Mesodermal cell (in vitro differentiated cells): ENCODE data around the gene GOT1.
A peak's percentile ranks its signal among the peaks of the same experiment; 100 is the strongest.

Source experiments
- H3K27ac ChIP-seq: 2 replicates; pipeline ENCODE4 v1.7.0; 2013; ENCODE audit warnings: mild to moderate bottlenecking, low read depth, low read length, moderate library complexity; ENCODE audit not compliant: severe bottlenecking
- H3K36me3 ChIP-seq: 2 replicates; pipeline ENCODE4 v1.7.1; 2013; ENCODE audit warnings: mild to moderate bottlenecking, low read length, moderate library complexity; ENCODE audit not compliant: control insufficient read depth, insufficient read depth
- H3K4me1 ChIP-seq: one replicate; pipeline ENCODE4 v1.7.1; 2013; ENCODE audit warnings: mild to moderate bottlenecking, low read length; ENCODE audit not compliant: insufficient read depth, control insufficient read depth, poor library complexity, severe bottlenecking
- H3K4me3 ChIP-seq: 2 replicates; pipeline ENCODE4 v1.7.0; 2013; ENCODE audit warnings: low read length, control low read depth, mild to moderate bottlenecking; ENCODE audit not compliant: insufficient read depth, poor library complexity, severe bottlenecking; ENCODE audit errors: extremely low read depth
- H3K9me3 ChIP-seq: 2 replicates; pipeline ENCODE4 v1.7.1; 2013; ENCODE audit warnings: mild to moderate bottlenecking, low read length, moderate library complexity; ENCODE audit not compliant: control insufficient read depth
- WGBS, 2 experiments: methylation state at CpG; one replicate each; pipeline ENCODE4 v1.1.5; 2013; ENCODE audit warnings: missing lambda C conversion rate in 2 of 2; ENCODE audit not compliant: insufficient coverage in 2 of 2; 5-methylcytosine and 5-hydroxymethylcytosine counted together

Gene GOT1

GRCh38 chr10:99422529-99423096 is 7.8 kb downstream of the GOT1 start:
- Histone ChIP-seq H3K36me3 (peaks cover 56% of the 10 kb centered on the region), H3K4me1 (no peaks in the 10 kb centered on the region), H3K4me3 (no peak overlapping the region), H3K9me3 (no peaks in the 10 kb centered on the region), H3K27ac (no peak overlapping the region)
- WGBS, 2 experiments = 90 to 97% methylated on average over 3 of the region's 5 CpGs

GRCh38 chr10:99421233-99421739 is 9.1 kb downstream of the GOT1 start:
- 84 to 93% methylated on average over 2 to 3 of the region's 3 CpGs for WGBS, 2 experiments
- no peak overlapping the region for H3K4me3 ChIP-seq
- no peaks in the 10 kb centered on the region for H3K9me3 ChIP-seq
- no peak overlapping the region for H3K27ac ChIP-seq
- peaks cover 54% of the 10 kb centered on the region for H3K36me3 ChIP-seq
- H3K4me1 ChIP-seq = no peaks in the 10 kb centered on the region

GRCh38 chr10:99419688-99420087 is 10.7 kb downstream of the GOT1 start:
- WGBS, 2 experiments = 96 to 100% methylated on average over 2 of the region's 2 CpGs
- no peaks in the 10 kb centered on the region for H3K4me1 ChIP-seq
- H3K4me3 ChIP-seq = no peak overlapping the region
- H3K36me3 ChIP-seq = peaks cover 43% of the 10 kb centered on the region
- H3K27ac ChIP-seq = no peak overlapping the region
- H3K9me3 ChIP-seq = no peaks in the 10 kb centered on the region

- Histone ChIP-seq H3K9me3 (no peaks in the 10 kb centered on the region), H3K36me3 (peaks cover 41% of the 10 kb centered on the region), H3K4me1 (no peaks in the 10 kb centered on the region), H3K4me3 (no peak overlapping the region), H3K27ac (no peak overlapping the region)
Measured at GRCh38 chr10:99418910-99419624, 11.4 kb downstream of the GOT1 start.

- Histone ChIP-seq H3K4me1 (peaks cover 8% of the 10 kb centered on the region), H3K27ac (no peak overlapping the region), H3K4me3 (no peak overlapping the region), H3K9me3 (no peaks in the 10 kb centered on the region), H3K36me3 (peaks cover 23% of the 10 kb centered on the region)
- whole genome bisulfite sequencing, 2 experiments = 100% methylated on average over 1 of the region's 1 CpG
Measured at GRCh38 chr10:99412099-99412498, 18.3 kb downstream of the GOT1 start.

GRCh38 chr10:99411546-99411945 is 18.9 kb downstream of the GOT1 start:
- WGBS, 2 experiments = 100% methylated on average over 2 of the region's 2 CpGs; no CpG with 5 or more reads in 1 of the 2 experiments
- no peak overlapping the region for H3K4me3 ChIP-seq

GRCh38 chr10:99410876-99411275 is 19.5 kb downstream of the GOT1 start:
- 97 to 100% methylated on average over 3 to 4 of the region's 4 CpGs for WGBS, 2 experiments

More at GRCh38 chr10:99411546-99411945, 18.9 kb downstream of the GOT1 start:
- Histone ChIP-seq H3K27ac (no peak overlapping the region), H3K9me3 (no peaks in the 10 kb centered on the region), H3K4me1 (peaks cover 8% of the 10 kb centered on the region), H3K36me3 (peaks cover 29% of the 10 kb centered on the region)

GRCh38 chr10:99410146-99410545 is 20.3 kb downstream of the GOT1 start:
- Histone ChIP-seq H3K36me3 (peaks cover 42% of the 10 kb centered on the region), H3K4me3 (no peak overlapping the region), H3K4me1 (peaks cover 8% of the 10 kb centered on the region), H3K27ac (no peak overlapping the region), H3K9me3 (no peaks in the 10 kb centered on the region)
- 88 to 100% methylated on average over 1 of the region's 1 CpG for WGBS, 2 experiments

More at GRCh38 chr10:99410876-99411275, 19.5 kb downstream of the GOT1 start:
- Histone ChIP-seq H3K4me1 (peaks cover 8% of the 10 kb centered on the region), H3K36me3 (peaks cover 36% of the 10 kb centered on the region), H3K9me3 (no peaks in the 10 kb centered on the region), H3K27ac (no peak overlapping the region), H3K4me3 (no peak overlapping the region)

- WGBS, 2 experiments = no CpG with 5 or more reads among the region's 3 CpGs
- Histone ChIP-seq H3K27ac (no peak overlapping the region), H3K4me1 (peaks cover 16% of the 10 kb centered on the region), H3K4me3 (no peak overlapping the region), H3K9me3 (no peaks in the 10 kb centered on the region), H3K36me3 (peaks cover 74% of the 10 kb centered on the region)
Measured at GRCh38 chr10:99406149-99406548, 24.3 kb downstream of the GOT1 start.

- peaks cover 10% of the 10 kb centered on the region for H3K4me1 ChIP-seq
- H3K9me3 ChIP-seq = no peaks in the 10 kb centered on the region
- H3K27ac ChIP-seq = peak overlapping the region; percentile 23
- 94 to 100% methylated on average over 8 of the region's 9 CpGs for WGBS, 2 experiments
- H3K36me3 ChIP-seq = peaks cover 82% of the 10 kb centered on the region
- no peak overlapping the region for H3K4me3 ChIP-seq
Measured at GRCh38 chr10:99403674-99404073, 26.8 kb downstream of the GOT1 start.

- Histone ChIP-seq H3K27ac (no peak overlapping the region), H3K4me1 (peaks cover 36% of the 10 kb centered on the region), H3K9me3 (no peaks in the 10 kb centered on the region), H3K4me3 (no peak overlapping the region), H3K36me3 (peaks cover 70% of the 10 kb centered on the region)
- WGBS, 2 experiments = 89 to 100% methylated on average over 1 of the region's 3 CpGs
Measured at GRCh38 chr10:99399664-99400063, 30.8 kb downstream of the GOT1 start.
